ENCODE data around the gene BATF. TPM values are rescaled to one million over a fixed set of nuclear protein-coding genes. Genes with fewer than 3 reads are reported as not detected.

The BATF gene
- total RNA-seq, 1 donor from 2014 or later, result 4.9 TPM

- Histone ChIP-seq H3K27ac (no peak overlapping the region), H3K4me3 (no peak overlapping the region), H3K27me3 (no peaks in the 10 kb centered on the region), H3K4me1 (peaks cover 5% of the 10 kb centered on the region), H3K9me3 (no peaks in the 10 kb centered on the region), H3K36me3 (no peaks in the 10 kb centered on the region)
- TF ChIP-seq CTCF (IDR thresholded peaks at IDR 0.05), result no peak
- DNase-seq (no peak), ATAC-seq (no peak)
- intact Hi-C loops (cut with DNase I), result no loop called here
Measured at GRCh38 chr14:75562489-75562888, 40.2 kb downstream of the BATF start.

- ATAC-seq, result no peak
- no peak for DNase-seq
- Histone ChIP-seq H3K36me3 (no peaks in the 10 kb centered on the region), H3K4me1 (peaks cover 5% of the 10 kb centered on the region), H3K27me3 (no peaks in the 10 kb centered on the region), H3K9me3 (no peaks in the 10 kb centered on the region), H3K27ac (no peak overlapping the region), H3K4me3 (no peak overlapping the region)
- intact Hi-C loops (cut with DNase I), result no loop called here
- TF ChIP-seq CTCF (IDR thresholded peaks at IDR 0.05), result no peak
Measured at GRCh38 chr14:75563931-75564330, 41.7 kb downstream of the BATF start.

GRCh38 chr14:75565056-75565455 lies 42.8 kb downstream of the BATF start:
- H3K4me1 ChIP-seq, result peaks cover 5% of the 10 kb centered on the region
- no peaks in the 10 kb centered on the region for H3K36me3 ChIP-seq
- DNase-seq, result no peak
- intact Hi-C loops (cut with DNase I), result no loop called here
- no peaks in the 10 kb centered on the region for H3K9me3 ChIP-seq
- TF ChIP-seq CTCF (IDR thresholded peaks at IDR 0.05), result no peak
- no peak overlapping the region for H3K4me3 ChIP-seq
- ATAC-seq, result no peak
- H3K27me3 ChIP-seq, result no peaks in the 10 kb centered on the region
- no peak overlapping the region for H3K27ac ChIP-seq

- no peak overlapping the region for H3K27ac ChIP-seq
- intact Hi-C loops (cut with DNase I), result no loop called here
- no peak for DNase-seq
Measured at GRCh38 chr14:75566321-75566720, 44.1 kb downstream of the BATF start.

GRCh38 chr14:75566752-75567151 lies 44.5 kb downstream of the BATF start:
- intact Hi-C loops (cut with DNase I), result no loop called here
- Histone ChIP-seq H3K27me3 (no peaks in the 10 kb centered on the region), H3K9me3 (no peaks in the 10 kb centered on the region), H3K36me3 (no peaks in the 10 kb centered on the region), H3K4me1 (no peaks in the 10 kb centered on the region), H3K4me3 (no peak overlapping the region), H3K27ac (no peak overlapping the region)
- TF ChIP-seq CTCF (IDR thresholded peaks at IDR 0.05), result no peak
- ATAC-seq (no peak), DNase-seq (no peak)

More at GRCh38 chr14:75566321-75566720, 44.1 kb downstream of the BATF start:
- Histone ChIP-seq H3K27me3 (no peaks in the 10 kb centered on the region), H3K4me3 (no peak overlapping the region), H3K36me3 (no peaks in the 10 kb centered on the region), H3K9me3 (no peaks in the 10 kb centered on the region), H3K4me1 (no peaks in the 10 kb centered on the region)
- TF ChIP-seq CTCF (IDR thresholded peaks at IDR 0.05), result no peak
- ATAC-seq, result no peak

- ATAC-seq (no peak), DNase-seq (no peak)
- H3K4me1 ChIP-seq, result no peaks in the 10 kb centered on the region
- H3K27ac ChIP-seq, result no peak overlapping the region
- H3K4me3 ChIP-seq, result no peak overlapping the region
- H3K9me3 ChIP-seq, result no peaks in the 10 kb centered on the region
- no peaks in the 10 kb centered on the region for H3K36me3 ChIP-seq
- no peaks in the 10 kb centered on the region for H3K27me3 ChIP-seq
- intact Hi-C loops (cut with DNase I), result no loop called here
- TF ChIP-seq CTCF (IDR thresholded peaks at IDR 0.05), result no peak
Measured at GRCh38 chr14:75568140-75568539, 45.9 kb downstream of the BATF start.

All from upper lobe of right lung (tissue), 1 donor.